Measurements from ENCODE around the gene RBM45. TPM values are rescaled to one million over a fixed set of nuclear protein-coding genes. Genes with fewer than 3 reads are reported as not detected.
"Not testable (repeated sequence)": the region's sequence is repeated elsewhere in the genome, so short reads cannot be mapped to it uniquely, and the experiment has no call there.

Gene RBM45
- total RNA-seq, 2 experiments from 2014 or later, result 13.2 to 18.1 TPM

GRCh38 chr2:178074123-178075005 lies 37.9 kb upstream of the RBM45 start:
- H3K9me2 ChIP-seq (ENCODE audit: insufficient read depth, low read length), result no peaks in the 10 kb centered on the region
- no peaks in the 10 kb centered on the region for H3K36me3 ChIP-seq (ENCODE audit: insufficient read depth, low read length)
- POLR2A ChIA-PET, result no interaction called here
- intact Hi-C loops (cut with micrococcal nuclease; ENCODE audit: unreplicated experiment), result no loop called here
- H2AFZ ChIP-seq (ENCODE audit: low read length), result no peak overlapping the region
- H3K9me3 ChIP-seq (ENCODE audit: low read length), result no peaks in the 10 kb centered on the region
- DNase-seq (ENCODE audit: low spot score), result no peak
- CTCF ChIA-PET (ENCODE audit: unreplicated experiment), result no interaction called here
- no peak overlapping the region for H3K4me3 ChIP-seq (ENCODE audit: low read depth, low read length, poor library complexity, severe bottlenecking)
- no peak overlapping the region for H3K27ac ChIP-seq (ENCODE audit: low read depth, low read length, poor library complexity, severe bottlenecking)
- no peaks in the 10 kb centered on the region for H3K4me1 ChIP-seq (ENCODE audit: insufficient read depth, low read length, poor library complexity, severe bottlenecking)
- H4K20me1 ChIP-seq (ENCODE audit: insufficient read depth, low read length), result no peaks in the 10 kb centered on the region
- no peak for TF ChIP-seq CTCF (conservative IDR thresholded peaks at IDR 0.05; ENCODE audit: low read length)
- TF ChIP-seq EZH2phosphoT487 (IDR thresholded peaks at IDR 0.05; ENCODE audit: borderline replicate concordance, low read depth, low read length), result no peak
- no TSS peak for BruUV-seq (replicated peaks)
- H3K4me2 ChIP-seq (ENCODE audit: low read length), result no peak overlapping the region
- H3K79me2 ChIP-seq (ENCODE audit: insufficient read depth, low read depth, low read length), result no peaks in the 10 kb centered on the region

GRCh38 chr2:178075006-178075326 lies 37.3 kb upstream of the RBM45 start:
- ChIA-PET CTCF (ENCODE audit: unreplicated experiment) (no interaction called here), POLR2A (no interaction called here)
- BruUV-seq (replicated peaks), result no TSS peak
- H3K4me3 ChIP-seq (ENCODE audit: low read depth, low read length, poor library complexity, severe bottlenecking), result no peak overlapping the region
- no peaks in the 10 kb centered on the region for H3K9me2 ChIP-seq (ENCODE audit: insufficient read depth, low read length)
- H3K36me3 ChIP-seq (ENCODE audit: insufficient read depth, low read length), result no peaks in the 10 kb centered on the region
- no peak overlapping the region for H3K4me2 ChIP-seq (ENCODE audit: low read length)
- H2AFZ ChIP-seq (ENCODE audit: low read length), result no peak overlapping the region
- no peak overlapping the region for H3K27ac ChIP-seq (ENCODE audit: low read depth, low read length, poor library complexity, severe bottlenecking)
- no peaks in the 10 kb centered on the region for H3K9me3 ChIP-seq (ENCODE audit: low read length)
- intact Hi-C loops (cut with micrococcal nuclease; ENCODE audit: unreplicated experiment), result no loop called here
- H3K79me2 ChIP-seq (ENCODE audit: insufficient read depth, low read depth, low read length), result no peaks in the 10 kb centered on the region
- H3K4me1 ChIP-seq (ENCODE audit: insufficient read depth, low read length, poor library complexity, severe bottlenecking), result no peaks in the 10 kb centered on the region
- H4K20me1 ChIP-seq (ENCODE audit: insufficient read depth, low read length), result no peaks in the 10 kb centered on the region
- no peak for DNase-seq (ENCODE audit: low spot score)
- TF ChIP-seq EZH2phosphoT487 (IDR thresholded peaks at IDR 0.05; ENCODE audit: borderline replicate concordance, low read depth, low read length) (no peak), CTCF (conservative IDR thresholded peaks at IDR 0.05; ENCODE audit: low read length) (no peak)

DNA sequence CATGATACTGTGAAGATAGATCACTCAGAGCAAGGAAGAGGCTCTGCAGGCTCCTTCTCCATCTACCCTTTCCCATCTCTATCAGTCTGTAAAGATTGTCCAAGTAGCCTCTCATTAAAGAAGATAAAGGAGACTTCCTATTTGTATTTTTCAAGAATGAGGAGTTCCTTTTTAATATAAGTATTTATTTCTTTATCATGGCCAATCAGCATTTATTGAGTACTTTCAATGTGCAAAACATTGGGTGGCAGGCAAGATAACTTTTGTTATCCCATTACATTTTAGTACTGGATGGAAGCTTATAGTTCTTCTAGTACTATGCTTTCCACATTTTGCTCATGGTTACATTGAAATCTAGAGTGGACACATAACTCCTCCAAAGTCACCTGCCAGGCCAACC lies 36.1 kb upstream of the RBM45 start:
- no peaks in the 10 kb centered on the region for H3K79me2 ChIP-seq (ENCODE audit: insufficient read depth, low read depth, low read length)
- CTCF ChIA-PET (ENCODE audit: unreplicated experiment), result no interaction called here
- H3K4me3 ChIP-seq (ENCODE audit: low read depth, low read length, poor library complexity, severe bottlenecking), result no peak overlapping the region
- no peak for DNase-seq (ENCODE audit: low spot score)
- H3K4me2 ChIP-seq (ENCODE audit: low read length), result no peak overlapping the region
- H3K27ac ChIP-seq (ENCODE audit: low read depth, low read length, poor library complexity, severe bottlenecking), result no peak overlapping the region
- no peaks in the 10 kb centered on the region for H3K9me2 ChIP-seq (ENCODE audit: insufficient read depth, low read length)
- intact Hi-C loops (cut with micrococcal nuclease; ENCODE audit: unreplicated experiment), result no loop called here
- no peaks in the 10 kb centered on the region for H3K4me1 ChIP-seq (ENCODE audit: insufficient read depth, low read length, poor library complexity, severe bottlenecking)
- BruUV-seq (replicated peaks), result no TSS peak
- no peak overlapping the region for H2AFZ ChIP-seq (ENCODE audit: low read length)
- TF ChIP-seq EZH2phosphoT487 (IDR thresholded peaks at IDR 0.05; ENCODE audit: borderline replicate concordance, low read depth, low read length) (no peak), CTCF (conservative IDR thresholded peaks at IDR 0.05; ENCODE audit: low read length) (no peak)
- POLR2A ChIA-PET, result interaction anchor here (0.9 to 1.5 kb wide), 3 partner anchors 8 to 134 kb away, joined by 3 to 5 read pairs (median 3); no protein-coding TSS in a partner anchor
- no peaks in the 10 kb centered on the region for H3K36me3 ChIP-seq (ENCODE audit: insufficient read depth, low read length)
- H4K20me1 ChIP-seq (ENCODE audit: insufficient read depth, low read length), result no peaks in the 10 kb centered on the region
- H3K9me3 ChIP-seq (ENCODE audit: low read length), result no peaks in the 10 kb centered on the region

GRCh38 chr2:178079279-178079678 lies 33.0 kb upstream of the RBM45 start:
- intact Hi-C loops (cut with micrococcal nuclease; ENCODE audit: unreplicated experiment); H3K9me3 ChIP-seq (ENCODE audit: low read length); H2AFZ ChIP-seq (ENCODE audit: low read length); H3K36me3 ChIP-seq (ENCODE audit: insufficient read depth, low read length); BruUV-seq (replicated peaks); DNase-seq (ENCODE audit: low spot score); H3K4me2 ChIP-seq (ENCODE audit: low read length); H3K4me1 ChIP-seq (ENCODE audit: insufficient read depth, low read length, poor library complexity, severe bottlenecking); POLR2A ChIA-PET; CTCF ChIA-PET (ENCODE audit: unreplicated experiment); H3K79me2 ChIP-seq (ENCODE audit: insufficient read depth, low read depth, low read length); H4K20me1 ChIP-seq (ENCODE audit: insufficient read depth, low read length); H3K9me2 ChIP-seq (ENCODE audit: insufficient read depth, low read length); H3K4me3 ChIP-seq (ENCODE audit: low read depth, low read length, poor library complexity, severe bottlenecking); H3K27ac ChIP-seq (ENCODE audit: low read depth, low read length, poor library complexity, severe bottlenecking): not testable (repeated sequence)

Data from OCI-LY7 (cell line).